Measurements from ENCODE around the gene RFX1. TPM values are rescaled to one million over a fixed set of nuclear protein-coding genes. Genes with fewer than 3 reads are reported as not detected.

Gene RFX1
- total RNA-seq, 1 experiment from 2014 or later: 25.5 TPM

DNA sequence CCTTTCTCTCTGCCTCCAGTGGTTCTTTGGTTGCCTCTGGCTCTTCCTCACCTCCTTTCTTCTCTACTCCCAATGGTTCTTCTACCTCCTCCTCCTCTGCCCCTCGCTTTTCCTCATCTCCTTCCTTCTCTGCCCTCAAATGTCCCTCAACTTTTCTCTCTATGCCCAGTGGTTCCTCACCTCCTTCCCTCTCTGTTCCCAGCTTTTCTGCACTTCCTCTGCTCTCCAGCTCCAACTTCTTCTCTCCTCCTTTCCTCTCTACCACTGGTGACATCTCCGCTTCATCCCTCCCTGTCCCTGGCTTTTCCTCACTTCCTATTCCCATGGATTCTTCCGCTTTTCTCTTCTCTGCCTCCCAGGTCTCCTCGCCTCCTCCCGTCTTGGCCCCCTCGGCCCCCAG, 48.0 kb upstream of the RFX1 start:
- ChIA-PET CTCF (interaction anchor here (0.5 to 0.6 kb wide), 2 partner anchors 23 to 203 kb away, joined by 3 read pairs; partner anchors contain the start of gene IL27RA), POLR2A (ENCODE audit: unreplicated experiment) (no interaction called here)
- no TSS peak for BruUV-seq (replicated peaks)
- Histone ChIP-seq H3K36me3 (ENCODE audit: low read depth) (no peaks in the 10 kb centered on the region), H3K4me2 (no peak overlapping the region), H4K20me1 (ENCODE audit: insufficient read depth) (no peaks in the 10 kb centered on the region), H3K9me3 (ENCODE audit: insufficient read depth, low read depth) (no peaks in the 10 kb centered on the region), H3K27ac (no peak overlapping the region), H3K4me1 (replicated peaks; ENCODE audit: insufficient read depth) (no peaks in the 10 kb centered on the region), H2AFZ (no peak overlapping the region), H3K4me3 (no peak overlapping the region), H3F3A (ENCODE audit: insufficient read depth, low read depth) (no peaks in the 10 kb centered on the region), H3K9me2 (ENCODE audit: insufficient read depth) (no peaks in the 10 kb centered on the region), H3K79me2 (ENCODE audit: low read depth) (no peaks in the 10 kb centered on the region), H3K27me3 (ENCODE audit: insufficient read depth, low read depth) (no peaks in the 10 kb centered on the region)
- intact Hi-C loops (cut with micrococcal nuclease; ENCODE audit: unreplicated experiment): no loop called here
- TF ChIP-seq EZH2 (IDR thresholded peaks at IDR 0.05; ENCODE audit: low read depth): no peak
- TF ChIP-seq, protein P1, sequence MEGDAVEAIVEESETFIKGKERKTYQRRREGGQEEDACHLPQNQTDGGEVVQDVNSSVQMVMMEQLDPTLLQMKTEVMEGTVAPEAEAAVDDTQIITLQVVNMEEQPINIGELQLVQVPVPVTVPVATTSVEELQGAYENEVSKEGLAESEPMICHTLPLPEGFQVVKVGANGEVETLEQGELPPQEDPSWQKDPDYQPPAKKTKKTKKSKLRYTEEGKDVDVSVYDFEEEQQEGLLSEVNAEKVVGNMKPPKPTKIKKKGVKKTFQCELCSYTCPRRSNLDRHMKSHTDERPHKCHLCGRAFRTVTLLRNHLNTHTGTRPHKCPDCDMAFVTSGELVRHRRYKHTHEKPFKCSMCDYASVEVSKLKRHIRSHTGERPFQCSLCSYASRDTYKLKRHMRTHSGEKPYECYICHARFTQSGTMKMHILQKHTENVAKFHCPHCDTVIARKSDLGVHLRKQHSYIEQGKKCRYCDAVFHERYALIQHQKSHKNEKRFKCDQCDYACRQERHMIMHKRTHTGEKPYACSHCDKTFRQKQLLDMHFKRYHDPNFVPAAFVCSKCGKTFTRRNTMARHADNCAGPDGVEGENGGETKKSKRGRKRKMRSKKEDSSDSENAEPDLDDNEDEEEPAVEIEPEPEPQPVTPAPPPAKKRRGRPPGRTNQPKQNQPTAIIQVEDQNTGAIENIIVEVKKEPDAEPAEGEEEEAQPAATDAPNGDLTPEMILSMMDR (conservative IDR thresholded peaks at IDR 0.05): no peak
- no peak for DNase-seq

DNA sequence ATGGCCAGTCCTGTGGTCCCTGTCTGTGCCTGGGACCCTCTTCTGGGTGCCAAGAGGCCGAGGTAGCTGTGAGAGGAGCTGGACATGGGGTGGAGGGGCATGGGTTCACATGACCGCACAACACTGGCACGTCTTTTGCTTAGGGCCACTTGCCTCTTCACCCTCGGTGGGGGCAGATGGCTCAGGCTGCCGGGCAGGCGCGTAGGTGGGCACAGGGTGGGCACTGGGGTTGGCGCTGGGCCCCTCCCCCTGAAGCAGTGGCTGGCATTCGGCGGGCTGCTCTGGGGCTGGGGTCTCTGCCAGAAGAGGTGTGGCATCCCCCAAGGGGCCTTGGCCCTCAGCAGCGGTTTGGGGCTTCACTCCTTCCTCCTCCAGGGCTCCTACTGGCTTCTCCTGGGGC, 47.4 kb upstream of the RFX1 start:
- H3K36me3 ChIP-seq (ENCODE audit: low read depth): no peaks in the 10 kb centered on the region
- POLR2A ChIA-PET (ENCODE audit: unreplicated experiment): interaction anchor here (0.6 kb wide), 1 partner anchor 906 kb away, joined by 5 read pairs; no protein-coding TSS in a partner anchor
- H3K4me3 ChIP-seq: no peak overlapping the region
- no peaks in the 10 kb centered on the region for H3K9me3 ChIP-seq (ENCODE audit: insufficient read depth, low read depth)
- H3K4me1 ChIP-seq (replicated peaks; ENCODE audit: insufficient read depth): no peaks in the 10 kb centered on the region
- BruUV-seq (replicated peaks): TSS peak; percentile 81
- no peaks in the 10 kb centered on the region for H3K79me2 ChIP-seq (ENCODE audit: low read depth)
- H3F3A ChIP-seq (ENCODE audit: insufficient read depth, low read depth): no peaks in the 10 kb centered on the region
- H3K4me2 ChIP-seq: no peak overlapping the region
- no peak overlapping the region for H2AFZ ChIP-seq
- no peak for DNase-seq
- H3K9me2 ChIP-seq (ENCODE audit: insufficient read depth): no peaks in the 10 kb centered on the region
- H3K27me3 ChIP-seq (ENCODE audit: insufficient read depth, low read depth): no peaks in the 10 kb centered on the region
- intact Hi-C loops (cut with micrococcal nuclease; ENCODE audit: unreplicated experiment): no loop called here
- no peaks in the 10 kb centered on the region for H4K20me1 ChIP-seq (ENCODE audit: insufficient read depth)
- no peak for TF ChIP-seq EZH2 (IDR thresholded peaks at IDR 0.05; ENCODE audit: low read depth)
- TF ChIP-seq, protein P1 (conservative IDR thresholded peaks at IDR 0.05): no peak
- H3K27ac ChIP-seq: no peak overlapping the region
- CTCF ChIA-PET: interaction anchor here (0.5 to 0.6 kb wide), 2 partner anchors 22 to 203 kb away, joined by 3 read pairs; partner anchors contain the start of gene IL27RA

DNA sequence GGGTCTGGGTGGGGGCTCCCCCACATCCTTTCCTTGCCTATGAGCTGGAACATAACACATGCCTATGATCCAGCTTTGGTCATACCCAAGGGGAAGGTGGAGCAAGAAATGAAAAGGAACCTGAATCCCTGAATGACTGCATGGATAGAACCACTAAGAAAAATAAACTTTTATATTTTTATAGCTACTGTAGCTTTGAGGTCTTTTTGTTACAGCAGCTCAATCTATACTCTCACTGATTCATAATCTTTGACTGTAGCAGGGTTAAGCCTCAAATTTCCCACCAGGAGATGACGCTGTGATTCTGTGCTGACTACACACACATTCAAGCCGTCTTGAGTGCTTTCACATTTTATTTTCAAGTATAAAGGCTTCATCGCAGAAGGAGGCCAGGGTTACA, 46.9 kb upstream of the RFX1 start:
- Histone ChIP-seq H3K9me3 (ENCODE audit: insufficient read depth, low read depth) (no peaks in the 10 kb centered on the region), H3K79me2 (ENCODE audit: low read depth) (no peaks in the 10 kb centered on the region), H3K27ac (no peak overlapping the region), H3F3A (ENCODE audit: insufficient read depth, low read depth) (no peaks in the 10 kb centered on the region), H3K27me3 (ENCODE audit: insufficient read depth, low read depth) (no peaks in the 10 kb centered on the region), H3K9me2 (ENCODE audit: insufficient read depth) (no peaks in the 10 kb centered on the region), H2AFZ (no peak overlapping the region), H3K4me3 (no peak overlapping the region), H3K4me2 (no peak overlapping the region), H4K20me1 (ENCODE audit: insufficient read depth) (no peaks in the 10 kb centered on the region), H3K36me3 (ENCODE audit: low read depth) (no peaks in the 10 kb centered on the region), H3K4me1 (replicated peaks; ENCODE audit: insufficient read depth) (no peaks in the 10 kb centered on the region)
- CTCF ChIA-PET: no interaction called here
- BruUV-seq (replicated peaks): no TSS peak
- no peak for DNase-seq
- TF ChIP-seq, protein P1 (conservative IDR thresholded peaks at IDR 0.05): no peak
- no peak for TF ChIP-seq EZH2 (IDR thresholded peaks at IDR 0.05; ENCODE audit: low read depth)
- intact Hi-C loops (cut with micrococcal nuclease; ENCODE audit: unreplicated experiment): no loop called here
- POLR2A ChIA-PET (ENCODE audit: unreplicated experiment): interaction anchor here (0.6 kb wide), 3 partner anchors 57 to 906 kb away, joined by 3 to 5 read pairs (median 3); no protein-coding TSS in a partner anchor

All from PC-9 (cell line).